Endodermal cell (in vitro differentiated cells): ENCODE data around the gene ABHD8. TPM values are rescaled to one million over a fixed set of nuclear protein-coding genes. Genes with fewer than 3 reads are reported as not detected.

Source experiments
- DNase-seq: peaks from one replicate; pipeline ENCODE4 v3.0.0-alpha.2; 2017
- H3K27ac ChIP-seq: 2 replicates; pipeline ENCODE4 v1.5.1; 2013; ENCODE audit warnings: mild to moderate bottlenecking, low read depth, low read length, moderate library complexity
- H3K27me3 ChIP-seq: 2 replicates; pipeline ENCODE4 v1.6.1; 2013; ENCODE audit warnings: mild to moderate bottlenecking, low read length, moderate library complexity; ENCODE audit not compliant: insufficient read depth, control insufficient read depth, poor library complexity, severe bottlenecking
- H3K36me3 ChIP-seq: 2 replicates; pipeline ENCODE4 v1.7.0; 2013; ENCODE audit warnings: mild to moderate bottlenecking, low read length, moderate library complexity; ENCODE audit not compliant: control insufficient read depth, insufficient read depth
- H3K4me1 ChIP-seq: one replicate; pipeline ENCODE4 v1.7.0; 2013; ENCODE audit warnings: low read length; ENCODE audit not compliant: control insufficient read depth, insufficient read depth
- H3K4me3 ChIP-seq: 2 replicates; pipeline ENCODE4 v1.5.1; 2013; ENCODE audit warnings: mild to moderate bottlenecking, low read length, moderate library complexity
- H3K9ac ChIP-seq: 2 replicates; pipeline ENCODE4 v1.6.1; 2013; ENCODE audit warnings: mild to moderate bottlenecking, low read length, moderate library complexity; ENCODE audit not compliant: poor library complexity, severe bottlenecking; ENCODE audit errors: extremely low read depth
- H3K9me3 ChIP-seq: 2 replicates; pipeline ENCODE4 v1.6.1; 2013; ENCODE audit warnings: mild to moderate bottlenecking, low read length, moderate library complexity; ENCODE audit not compliant: control insufficient read depth
- H3K27ac Mint-ChIP-seq: 2 replicates; pipeline ENCODE4 v1.8.0; 2020; ENCODE audit warnings: mixed read lengths
- H3K27me3 Mint-ChIP-seq: 2 replicates; pipeline ENCODE4 v1.8.0; 2021; ENCODE audit warnings: mild to moderate bottlenecking, mixed read lengths; ENCODE audit not compliant: insufficient read depth
- H3K36me3 Mint-ChIP-seq: 2 replicates; pipeline ENCODE4 v1.8.0; 2020; ENCODE audit warnings: low read depth, mixed read lengths
- H3K4me1 Mint-ChIP-seq: 2 replicates; pipeline ENCODE4 v1.8.0; 2020; ENCODE audit warnings: mixed read lengths
- H3K4me3 Mint-ChIP-seq: 2 replicates; pipeline ENCODE4 v1.8.0; 2020; ENCODE audit warnings: mild to moderate bottlenecking, moderate library complexity, mixed read lengths
- H3K9me3 Mint-ChIP-seq: 2 replicates; pipeline ENCODE4 v1.8.0; 2020; ENCODE audit warnings: mild to moderate bottlenecking, mixed read lengths
- CTCF ChIP-seq: fragments of 200-600 bp; sonication (generic); conservative IDR thresholded peaks from 2 replicates; pipeline ENCODE4 v1.5.0; 2021; ENCODE audit warnings: antibody characterized with exemption, mild to moderate bottlenecking
- WGBS, 2 experiments: methylation state at CpG; one replicate each; pipeline versions ENCODE4 v1.1.5 to v1.1.7; 2013; ENCODE audit warnings: missing lambda C conversion rate in 2 of 2, mixed read lengths in 1 of 2; ENCODE audit not compliant: insufficient coverage in 1 of 2, insufficient read length in 1 of 2; 5-methylcytosine and 5-hydroxymethylcytosine counted together
- total RNA-seq, 2 donors: library from RNA; stranded (reverse); fragmentation: NEBNext Ultra II Directional in 1 of 2; extraction: Animal tissue kit (Norgen Biotek cat#: 25700) in 1 of 2; gene quantifications; 2 replicates in 1 of 2; 3 replicates in 1 of 2; pipeline ENCODE4 v1.2.1, GENCODE V29; 2021

Gene ABHD8
- total RNA-seq, 2 donors from 2014 or later = 11.6 to 21.1 TPM

- Histone ChIP-seq H3K36me3 (peaks cover 11% of the 10 kb centered on the region), H3K27ac (peak overlapping the region; percentile 47), H3K4me1 (no peaks in the 10 kb centered on the region), H3K9me3 (no peaks in the 10 kb centered on the region), H3K4me3 (no peak overlapping the region), H3K9ac (no peak overlapping the region), H3K27me3 (no peaks in the 10 kb centered on the region)
- no peak for TF ChIP-seq CTCF
- 92 to 93% methylated on average over 9 to 19 of the region's 19 CpGs for WGBS, 2 experiments
- Mint-ChIP-seq H3K27ac (peak overlapping the region; percentile 58), H3K27me3 (no peaks in the 10 kb centered on the region), H3K4me3 (no peak overlapping the region), H3K4me1 (no peaks in the 10 kb centered on the region), H3K9me3 (no peaks in the 10 kb centered on the region), H3K36me3 (peaks cover 34% of the 10 kb centered on the region)
- peak; percentile 35 for DNase-seq
Observed at GRCh38 chr19:17321655-17322489, 18.6 kb upstream of the ABHD8 start.

GRCh38 chr19:17320435-17320834 lies 17.2 kb upstream of the ABHD8 start:
- Mint-ChIP-seq H3K9me3 (no peaks in the 10 kb centered on the region), H3K4me1 (no peaks in the 10 kb centered on the region), H3K36me3 (peaks cover 41% of the 10 kb centered on the region), H3K27ac (no peak overlapping the region), H3K4me3 (no peak overlapping the region), H3K27me3 (no peaks in the 10 kb centered on the region)
- 86 to 94% methylated on average over 9 to 11 of the region's 11 CpGs for WGBS, 2 experiments
- peaks cover 19% of the 10 kb centered on the region for H3K36me3 ChIP-seq
- no peak for TF ChIP-seq CTCF
- DNase-seq = no peak
- no peak overlapping the region for H3K4me3 ChIP-seq
- H3K27ac ChIP-seq = no peak overlapping the region
- H3K9me3 ChIP-seq = no peaks in the 10 kb centered on the region
- no peak overlapping the region for H3K9ac ChIP-seq
- H3K4me1 ChIP-seq = no peaks in the 10 kb centered on the region
- no peaks in the 10 kb centered on the region for H3K27me3 ChIP-seq

- Mint-ChIP-seq H3K27ac (no peak overlapping the region), H3K4me3 (no peak overlapping the region), H3K27me3 (no peaks in the 10 kb centered on the region), H3K36me3 (peaks cover 42% of the 10 kb centered on the region), H3K4me1 (no peaks in the 10 kb centered on the region), H3K9me3 (no peaks in the 10 kb centered on the region)
- Histone ChIP-seq H3K9ac (no peak overlapping the region), H3K9me3 (no peaks in the 10 kb centered on the region), H3K4me3 (no peak overlapping the region), H3K27me3 (no peaks in the 10 kb centered on the region), H3K36me3 (peaks cover 22% of the 10 kb centered on the region), H3K4me1 (no peaks in the 10 kb centered on the region), H3K27ac (no peak overlapping the region)
- WGBS, 2 experiments = 96 to 100% methylated on average over 16 to 40 of the region's 40 CpGs
- TF ChIP-seq CTCF = no peak
- no peak for DNase-seq
Observed at GRCh38 chr19:17319473-17320238, 16.4 kb upstream of the ABHD8 start.
